Measurements from ENCODE around the gene MRPL38. TPM values are rescaled to one million over a fixed set of nuclear protein-coding genes. Genes with fewer than 3 reads are reported as not detected.
"Not testable (repeated sequence)": the region's sequence is repeated elsewhere in the genome, so short reads cannot be mapped to it uniquely, and the experiment has no call there.

The MRPL38 gene
- polyA plus RNA-seq, 3 donors, result 27.8 to 44.1 (median 36.0) TPM

GRCh38 chr17:75861927-75862317 lies 42.8 kb downstream of the MRPL38 start:
- Histone ChIP-seq H2AFZ (ENCODE audit: insufficient read depth, low read depth, low read length, poor library complexity, severe bottlenecking) (no peak overlapping the region), H3K4me2 (replicated peaks; ENCODE audit: extremely low read depth, low read length, poor library complexity, severe bottlenecking) (no peak overlapping the region), H3K27me3 (ENCODE audit: control insufficient read depth in 2 of 2, insufficient read depth in 2 of 2, low read length in 2 of 2) (no peaks in the 10 kb centered on the region), H3K79me2 (ENCODE audit: insufficient read depth, low read length) (no peaks in the 10 kb centered on the region), H4K20me1 (ENCODE audit: insufficient read depth, low read length) (no peaks in the 10 kb centered on the region), H3K27ac (ENCODE audit: low read depth in 1 of 2, low read length in 2 of 2) (no peak overlapping the region), H3K4me1 (ENCODE audit: control insufficient read depth in 1 of 2, insufficient read depth in 2 of 2, low read length in 2 of 2) (peaks cover 36 to 45% of the 10 kb centered on the region in 2 donors), H3K4me3 (replicated peaks in 1 of 3; ENCODE audit: low read depth in 2 of 3, low read length in 3 of 3) (no peak overlapping the region), H3K9ac (ENCODE audit: insufficient read depth, low read length, poor library complexity, severe bottlenecking) (no peak overlapping the region), H3K9me3 (replicated peaks in 1 of 2; ENCODE audit: control insufficient read depth in 1 of 2, insufficient read depth in 1 of 2, low read length in 2 of 2) (no peaks in the 10 kb centered on the region), H3K36me3 (replicated peaks in 1 of 2; ENCODE audit: control insufficient read depth in 1 of 2, insufficient read depth in 2 of 2, low read length in 2 of 2) (no peaks in the 10 kb centered on the region)
- peak overlapping the region in 1 of 7 donors; percentile 48 for H3K27ac Mint-ChIP-seq
- intact Hi-C loops (cut with micrococcal nuclease), result no loop called here
- peaks cover 34% of the 10 kb centered on the region for H3K4me1 Mint-ChIP-seq
- no peak overlapping the region for H3K4me3 Mint-ChIP-seq
- H3K36me3 Mint-ChIP-seq, result no peaks in the 10 kb centered on the region
- 80% methylated on average over 7 of the region's 9 CpGs for WGBS (ENCODE audit: insufficient coverage)
- peaks cover 0 to 4% (median 0%) of the 10 kb centered on the region in 3 donors for H3K27me3 Mint-ChIP-seq (ENCODE audit: low read depth in 3 of 3)
- peaks cover 0 to 1% (median 0%) of the 10 kb centered on the region in 7 donors for H3K9me3 Mint-ChIP-seq
- TF ChIP-seq CTCF (IDR thresholded peaks at IDR 0.05), result no peak
- DNase-seq, result no peak

- H3K9ac ChIP-seq (ENCODE audit: insufficient read depth, low read length, poor library complexity, severe bottlenecking); H3K36me3 Mint-ChIP-seq; H3K27me3 Mint-ChIP-seq (ENCODE audit: low read depth in 3 of 3); H3K4me3 Mint-ChIP-seq; H3K9me3 ChIP-seq (replicated peaks in 1 of 2; ENCODE audit: control insufficient read depth in 1 of 2, insufficient read depth in 1 of 2, low read length in 2 of 2); H3K27me3 ChIP-seq (ENCODE audit: control insufficient read depth in 2 of 2, insufficient read depth in 2 of 2, low read length in 2 of 2); DNase-seq; H3K9me3 Mint-ChIP-seq; H4K20me1 ChIP-seq (ENCODE audit: insufficient read depth, low read length); H3K36me3 ChIP-seq (replicated peaks in 1 of 2; ENCODE audit: control insufficient read depth in 1 of 2, insufficient read depth in 2 of 2, low read length in 2 of 2); H2AFZ ChIP-seq (ENCODE audit: insufficient read depth, low read depth, low read length, poor library complexity, severe bottlenecking): not testable (repeated sequence)
- H3K4me1 ChIP-seq (ENCODE audit: control insufficient read depth in 1 of 2, insufficient read depth in 2 of 2, low read length in 2 of 2), result peaks cover 45 to 57% of the 10 kb centered on the region in 2 donors
- peak overlapping the region; percentile 81 to 92 for H3K27ac ChIP-seq (ENCODE audit: low read depth in 1 of 2, low read length in 2 of 2)
- intact Hi-C loops (cut with micrococcal nuclease), result loop anchor here in 1 of 2 donors (5.0 kb wide), 2 partner anchors 38 to 82 kb away; partner anchors contain the start of gene TRIM65
- peak overlapping the region in 1 of 3 experiments; percentile 54 for H3K4me3 ChIP-seq (replicated peaks in 1 of 3; ENCODE audit: low read depth in 2 of 3, low read length in 3 of 3)
- H3K4me1 Mint-ChIP-seq, result peaks cover 38% of the 10 kb centered on the region
- WGBS (ENCODE audit: insufficient coverage), result 97% methylated on average over 5 of the region's 10 CpGs
- peak overlapping the region; percentile 85 to 95 (median 93) for H3K27ac Mint-ChIP-seq
- H3K79me2 ChIP-seq (ENCODE audit: insufficient read depth, low read length), result peaks cover 19% of the 10 kb centered on the region
- peak overlapping the region; percentile 64 for H3K4me2 ChIP-seq (replicated peaks; ENCODE audit: extremely low read depth, low read length, poor library complexity, severe bottlenecking)
Observed at GRCh38 chr17:75859358-75859757, 45.3 kb downstream of the MRPL38 start.
